ENCODE measurements around the gene PACSIN2. TPM values are rescaled to one million over a fixed set of nuclear protein-coding genes. Genes with fewer than 3 reads are reported as not detected.
A peak's percentile ranks its signal among the peaks of the same experiment; 100 is the strongest.

Gene PACSIN2
- total RNA-seq, 6 donors from 2014 or later, result 120 to 186 (median 151) TPM

- ATAC-seq (ENCODE audit: low FRiP score in 2 of 2), result no peak
- Histone ChIP-seq H3K36me3 (peaks cover 28 to 100% (median 79%) of the 10 kb centered on the region in 4 donors), H3K27me3 (no peaks in the 10 kb centered on the region), H3K4me1 (no peaks in the 10 kb centered on the region), H3K4me3 (no peak overlapping the region), H3K9me3 (no peaks in the 10 kb centered on the region), H3K27ac (no peak overlapping the region)
- TF ChIP-seq POLR2A (IDR thresholded peaks at IDR 0.05), result no peak
- no peak for DNase-seq
- 83 to 85% methylated on average over 3 of the region's 3 CpGs for WGBS, 2 donors
Observed at GRCh38 chr22:42829302-42829701, 185.6 kb downstream of the PACSIN2 start.

- H3K36me3 ChIP-seq, result peaks cover 18 to 99% (median 73%) of the 10 kb centered on the region in 4 donors
- H3K4me3 ChIP-seq, result no peak overlapping the region
- no peak for DNase-seq
- ATAC-seq (ENCODE audit: low FRiP score in 2 of 2), result no peak
- no peak overlapping the region for H3K27ac ChIP-seq
- 80 to 82% methylated on average over 3 of the region's 3 CpGs for WGBS, 2 donors
- TF ChIP-seq, protein P1, sequence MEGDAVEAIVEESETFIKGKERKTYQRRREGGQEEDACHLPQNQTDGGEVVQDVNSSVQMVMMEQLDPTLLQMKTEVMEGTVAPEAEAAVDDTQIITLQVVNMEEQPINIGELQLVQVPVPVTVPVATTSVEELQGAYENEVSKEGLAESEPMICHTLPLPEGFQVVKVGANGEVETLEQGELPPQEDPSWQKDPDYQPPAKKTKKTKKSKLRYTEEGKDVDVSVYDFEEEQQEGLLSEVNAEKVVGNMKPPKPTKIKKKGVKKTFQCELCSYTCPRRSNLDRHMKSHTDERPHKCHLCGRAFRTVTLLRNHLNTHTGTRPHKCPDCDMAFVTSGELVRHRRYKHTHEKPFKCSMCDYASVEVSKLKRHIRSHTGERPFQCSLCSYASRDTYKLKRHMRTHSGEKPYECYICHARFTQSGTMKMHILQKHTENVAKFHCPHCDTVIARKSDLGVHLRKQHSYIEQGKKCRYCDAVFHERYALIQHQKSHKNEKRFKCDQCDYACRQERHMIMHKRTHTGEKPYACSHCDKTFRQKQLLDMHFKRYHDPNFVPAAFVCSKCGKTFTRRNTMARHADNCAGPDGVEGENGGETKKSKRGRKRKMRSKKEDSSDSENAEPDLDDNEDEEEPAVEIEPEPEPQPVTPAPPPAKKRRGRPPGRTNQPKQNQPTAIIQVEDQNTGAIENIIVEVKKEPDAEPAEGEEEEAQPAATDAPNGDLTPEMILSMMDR (IDR thresholded peaks at IDR 0.05), result no peak
- TF ChIP-seq POLR2AphosphoS5 (IDR thresholded peaks at IDR 0.05) (no peak), EP300 (IDR thresholded peaks at IDR 0.05) (no peak), POLR2A (IDR thresholded peaks at IDR 0.05) (no peak)
- no peaks in the 10 kb centered on the region for H3K4me1 ChIP-seq
- no peaks in the 10 kb centered on the region for H3K9me3 ChIP-seq
- H3K27me3 ChIP-seq, result no peaks in the 10 kb centered on the region
Observed at GRCh38 chr22:42825796-42826195, 189.2 kb downstream of the PACSIN2 start.

GRCh38 chr22:42821386-42821785 is 193.6 kb downstream of the PACSIN2 start:
- H3K4me1 ChIP-seq, result peaks cover 0 to 17% (median 11%) of the 10 kb centered on the region in 4 donors
- no peak overlapping the region for H3K27ac ChIP-seq
- no peak overlapping the region for H3K4me3 ChIP-seq
- ATAC-seq (ENCODE audit: low FRiP score in 2 of 2) (no peak), DNase-seq (no peak)
- WGBS, 2 donors, result 91 to 98% methylated on average over 3 of the region's 3 CpGs
- TF ChIP-seq, protein P1 (IDR thresholded peaks at IDR 0.05), result no peak
- TF ChIP-seq POLR2A (IDR thresholded peaks at IDR 0.05) (no peak), EP300 (IDR thresholded peaks at IDR 0.05) (no peak), POLR2AphosphoS5 (IDR thresholded peaks at IDR 0.05) (no peak)
- peaks cover 3 to 74% (median 42%) of the 10 kb centered on the region in 4 donors for H3K36me3 ChIP-seq
- no peaks in the 10 kb centered on the region for H3K9me3 ChIP-seq
- H3K27me3 ChIP-seq, result no peaks in the 10 kb centered on the region

GRCh38 chr22:42820045-42820763 is 194.7 kb downstream of the PACSIN2 start:
- 50 to 76% methylated on average over 9 of the region's 9 CpGs for WGBS, 2 donors
- DNase-seq, result no peak

More at GRCh38 chr22:42820045-42820763, 194.7 kb downstream of the PACSIN2 start:
- H3K36me3 ChIP-seq, result peaks cover 3 to 73% (median 38%) of the 10 kb centered on the region in 4 donors
- H3K4me3 ChIP-seq, result no peak overlapping the region
- TF ChIP-seq POLR2AphosphoS5 (IDR thresholded peaks at IDR 0.05), result no peak
- TF ChIP-seq POLR2A (IDR thresholded peaks at IDR 0.05), result no peak
- TF ChIP-seq, protein P1 (IDR thresholded peaks at IDR 0.05), result peak in 3 of 6 experiments; percentile 7 to 77 (median 67)
- no peak for ATAC-seq (ENCODE audit: low FRiP score in 2 of 2)
- peaks cover 0 to 17% (median 11%) of the 10 kb centered on the region in 4 donors for H3K4me1 ChIP-seq
- H3K27ac ChIP-seq, result peak overlapping the region in 3 of 4 donors; percentile 61 to 75 (median 72)
- no peaks in the 10 kb centered on the region for H3K9me3 ChIP-seq
- no peaks in the 10 kb centered on the region for H3K27me3 ChIP-seq

Other genes with a start within 250 kb of the PACSIN2 start
- 10 to 100 TPM; 25.9 to 60.8 (median 41.9) TPM for gene ARFGAP3, start 157.9 kb downstream of the PACSIN2 start, total RNA-seq
- 1 to 10 TPM; 1.0 to 5.7 (median 4.8) TPM for gene TTLL1, start 74.2 kb upstream of the PACSIN2 start, total RNA-seq
- 1 to 10 TPM in 4 of 6 donors, not detected in 2; 2.3 to 6.2 (median 2.7) TPM for gene BIK, start 95.6 kb upstream of the PACSIN2 start, total RNA-seq
- 10 to 100 TPM; 15.6 to 34.4 (median 18.5) TPM for gene MCAT, start 128.2 kb upstream of the PACSIN2 start, total RNA-seq
- gene TSPO, start 136.4 kb upstream of the PACSIN2 start, total RNA-seq, result 100 to 1,000 TPM; 127 to 426 (median 315) TPM
- gene TTLL12, start 172.0 kb upstream of the PACSIN2 start, total RNA-seq, result 10 to 100 TPM; 19.6 to 49.2 (median 25.0) TPM